Breast epithelium (tissue), 3 donors: ENCODE measurements around the gene PXDN.

Source experiments
- POLR2A ChIP-seq: fragments of 450-650 bp; IDR thresholded peaks from one replicate; pipeline ENCODE4 v1.6.1; 2016; ENCODE audit warnings: antibody characterized with exemption, mild to moderate bottlenecking, moderate library complexity
- TF ChIP-seq, protein P1 (sequence below), 3 donors: fragments of 450-650 bp; IDR thresholded peaks; one replicate each; pipeline ENCODE4 v1.5.1; 2016 to 2017; ENCODE audit warnings: antibody characterized with exemption in 3 of 3, mild to moderate bottlenecking in 3 of 3, moderate library complexity in 3 of 3

DNA sequence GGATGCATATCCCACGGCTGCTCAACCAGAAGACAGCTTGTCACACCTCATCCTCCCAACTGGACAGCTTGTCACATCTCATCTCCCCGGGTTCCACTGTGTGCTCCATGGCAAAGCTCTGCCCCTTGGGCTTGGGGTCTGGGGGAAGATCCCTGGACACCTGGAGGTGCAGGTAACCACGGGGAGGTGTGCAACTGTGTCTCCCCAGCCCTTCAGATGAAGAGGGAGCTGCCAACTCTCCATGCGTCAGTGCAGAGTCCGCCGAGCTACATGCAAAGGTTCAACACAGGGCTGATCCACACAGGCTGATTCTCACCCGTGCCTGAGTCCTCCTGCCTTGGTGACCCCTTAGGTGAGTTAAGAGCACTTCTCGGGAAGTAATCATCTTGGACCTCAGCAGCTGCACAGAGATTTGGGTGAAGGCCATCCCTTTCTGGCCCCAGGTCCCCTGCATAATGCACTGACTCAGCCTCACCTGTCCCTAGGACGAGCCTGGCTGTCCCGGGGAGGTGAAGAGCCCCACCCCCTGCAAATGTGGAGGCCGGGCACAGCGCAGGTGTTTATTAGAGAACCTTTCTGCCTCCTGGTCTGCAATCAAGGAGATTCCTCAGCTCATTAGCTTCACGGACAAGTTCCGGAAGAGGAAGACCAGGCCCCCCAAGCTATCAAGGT is 157.9 kb downstream of the PXDN start:
- TF ChIP-seq, protein P1, sequence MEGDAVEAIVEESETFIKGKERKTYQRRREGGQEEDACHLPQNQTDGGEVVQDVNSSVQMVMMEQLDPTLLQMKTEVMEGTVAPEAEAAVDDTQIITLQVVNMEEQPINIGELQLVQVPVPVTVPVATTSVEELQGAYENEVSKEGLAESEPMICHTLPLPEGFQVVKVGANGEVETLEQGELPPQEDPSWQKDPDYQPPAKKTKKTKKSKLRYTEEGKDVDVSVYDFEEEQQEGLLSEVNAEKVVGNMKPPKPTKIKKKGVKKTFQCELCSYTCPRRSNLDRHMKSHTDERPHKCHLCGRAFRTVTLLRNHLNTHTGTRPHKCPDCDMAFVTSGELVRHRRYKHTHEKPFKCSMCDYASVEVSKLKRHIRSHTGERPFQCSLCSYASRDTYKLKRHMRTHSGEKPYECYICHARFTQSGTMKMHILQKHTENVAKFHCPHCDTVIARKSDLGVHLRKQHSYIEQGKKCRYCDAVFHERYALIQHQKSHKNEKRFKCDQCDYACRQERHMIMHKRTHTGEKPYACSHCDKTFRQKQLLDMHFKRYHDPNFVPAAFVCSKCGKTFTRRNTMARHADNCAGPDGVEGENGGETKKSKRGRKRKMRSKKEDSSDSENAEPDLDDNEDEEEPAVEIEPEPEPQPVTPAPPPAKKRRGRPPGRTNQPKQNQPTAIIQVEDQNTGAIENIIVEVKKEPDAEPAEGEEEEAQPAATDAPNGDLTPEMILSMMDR (IDR thresholded peaks at IDR 0.05), result no peak
- TF ChIP-seq POLR2A, result no peak
